A549 (cell line): ENCODE data around the gene RPL9.

Experiments
- CTCF ChIP-seq: fragments of >200 bp; sonication (Bioruptor Twin); formaldehyde crosslinking; IDR thresholded peaks from 3 replicates; pipeline ENCODE4 v1.5.1; 2016
- RFX5 ChIP-seq: fragments of 450-650 bp; IDR thresholded peaks from 2 replicates; pipeline ENCODE4 v1.7.1; 2014; ENCODE audit warnings: antibody characterized with exemption, mild to moderate bottlenecking, moderate library complexity

GRCh38 chr4:39441593-39441992 lies 17.1 kb downstream of the RPL9 start:
- TF ChIP-seq CTCF (no peak), RFX5 (no peak)
